CD4-positive, alpha-beta T cell (primary cell): ENCODE results near the gene RBM17. TPM values are rescaled to one million over a fixed set of nuclear protein-coding genes. Genes with fewer than 3 reads are reported as not detected.

Source experiments
- ATAC-seq: fragments of 200-7000 bp; cut with Tn5 transposase; one replicate; pipeline ENCODE4 v1.10.0; 2022; ENCODE audit warnings: mild to moderate bottlenecking; ENCODE audit not compliant: poor library complexity
- CTCF ChIA-PET: fragments of 350-600 bp; sonication (Branson Sonifier 250); formaldehyde crosslinking; loops from one replicate; lab custom pipeline; 2021; ENCODE audit warnings: antibody characterized with exemption, inconsistent platforms; lab: Charles Lee
- POLR2A ChIA-PET: fragments of 350-600 bp; sonication (Branson Sonifier 250); formaldehyde crosslinking; loops from one replicate; lab custom pipeline; 2021; ENCODE audit warnings: antibody characterized with exemption, inconsistent platforms; lab: Charles Lee
- DNase-seq, 14 experiments: peaks; one replicate each; pipeline ENCODE4 v3.0.0-alpha.2; 2013 to 2020; ENCODE audit warnings: mixed read lengths in 2 of 14
- H3K27ac ChIP-seq, 2 donors: one replicate each; pipeline versions ENCODE4 v1.5.1 to v1.7.0; 2013; ENCODE audit warnings: low read length in 2 of 2, low read depth in 1 of 2, mild to moderate bottlenecking in 1 of 2
- H3K27me3 ChIP-seq, 2 experiments: 1 replicate in 1 of 2; 2 replicates in 1 of 2; pipeline versions ENCODE4 v1.6.1 to v1.7.0; 2013; ENCODE audit warnings: low read length in 2 of 2, control low read depth in 1 of 2, mild to moderate bottlenecking in 1 of 2, moderate library complexity in 1 of 2; ENCODE audit not compliant: insufficient read depth in 2 of 2, control insufficient read depth in 1 of 2
- H3K36me3 ChIP-seq: one replicate; pipeline ENCODE4 v1.6.1; 2013; ENCODE audit warnings: low read length, control low read depth; ENCODE audit not compliant: insufficient read depth
- H3K4me1 ChIP-seq: one replicate; pipeline ENCODE4 v1.6.1; 2013; ENCODE audit warnings: low read length, control low read depth; ENCODE audit not compliant: insufficient read depth
- H3K4me3 ChIP-seq: one replicate; pipeline ENCODE4 v1.5.1; 2013; ENCODE audit warnings: mild to moderate bottlenecking, low read length, moderate library complexity
- H3K9me3 ChIP-seq, 2 experiments: 1 replicate in 1 of 2; 2 replicates in 1 of 2; pipeline versions ENCODE4 v1.6.1 to v1.7.0; 2013; ENCODE audit warnings: low read length in 2 of 2, mild to moderate bottlenecking in 2 of 2, control low read depth in 1 of 2, moderate library complexity in 1 of 2; ENCODE audit not compliant: control insufficient read depth in 1 of 2, insufficient read depth in 1 of 2
- H3K27ac Mint-ChIP-seq: one replicate; pipeline ENCODE4 v1.8.0; 2020; ENCODE audit warnings: mixed read lengths
- H3K27me3 Mint-ChIP-seq: one replicate; pipeline ENCODE4 v1.8.0; 2021; ENCODE audit warnings: mixed read lengths
- H3K36me3 Mint-ChIP-seq: one replicate; pipeline ENCODE4 v1.8.0; 2021; ENCODE audit warnings: low read depth, mixed read lengths
- H3K4me1 Mint-ChIP-seq: one replicate; pipeline ENCODE4 v1.8.0; 2021; ENCODE audit warnings: low read depth, mixed read lengths
- H3K4me3 Mint-ChIP-seq: one replicate; pipeline ENCODE4 v1.8.0; 2020; ENCODE audit warnings: mild to moderate bottlenecking, mixed read lengths
- H3K9me3 Mint-ChIP-seq: one replicate; pipeline ENCODE4 v1.8.0; 2020; ENCODE audit warnings: mixed read lengths
- CTCF ChIP-seq: fragments of 200-600 bp; IDR thresholded peaks from one replicate; pipeline ENCODE4 v1.8.0; 2022; ENCODE audit warnings: antibody characterized with exemption, mild to moderate bottlenecking
- intact Hi-C, 2 experiments: fragments of 100-400 bp; cut with DNase I in 1 of 2; cut with micrococcal nuclease in 1 of 2; formaldehyde crosslinking; loops; one replicate each; pipeline versions ENCODE4 v1.15.1 to v1.9.0; 2023 to 2025; cut with DNase I, micrococcal nuclease
- total RNA-seq, 174 experiments: library from RNA in 2 of 174; stranded (reverse) in 2 of 174; gene quantifications; one replicate each; pipeline ENCODE4 v1.2.3 and lab custom pipeline; 2021 to 2026

Gene RBM17
- total RNA-seq, 2 experiments from 2014 or later = 143 to 150 TPM

DNA sequence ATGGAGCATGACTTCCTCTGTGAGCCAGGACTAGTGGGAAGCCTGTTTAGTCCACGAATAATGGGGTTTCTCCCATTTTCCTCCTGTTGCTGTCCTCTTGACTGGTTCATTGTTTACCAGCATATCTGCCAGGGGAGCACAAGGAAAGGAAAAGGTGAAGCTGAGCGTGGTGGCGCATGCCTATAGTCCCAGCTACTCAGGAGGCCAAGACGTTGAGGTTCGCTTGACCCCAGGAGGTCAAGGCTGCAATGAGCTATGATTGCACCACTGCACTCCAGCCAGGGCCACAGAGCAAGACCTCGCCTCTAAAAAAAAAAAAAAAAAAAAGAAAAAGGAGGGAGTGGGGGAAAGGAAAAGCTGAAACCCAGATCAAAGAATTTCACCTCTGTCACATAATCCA lies 20.8 kb upstream of the RBM17 start:
- Mint-ChIP-seq H3K4me3 (peak overlapping the region; percentile 75), H3K4me1 (peaks cover 82% of the 10 kb centered on the region), H3K27me3 (no peaks in the 10 kb centered on the region), H3K27ac (peak overlapping the region; percentile 84), H3K9me3 (no peaks in the 10 kb centered on the region), H3K36me3 (no peaks in the 10 kb centered on the region)
- ChIA-PET POLR2A (interaction anchor here (1.0 to 7.4 kb wide), 8 partner anchors 10 to 54 kb away, joined by 4 to 73 read pairs (median 6); no protein-coding TSS in a partner anchor), CTCF (interaction anchor here (0.7 to 3.9 kb wide), 4 partner anchors 18 to 53 kb away, joined by 3 to 20 read pairs (median 4); no protein-coding TSS in a partner anchor)
- H3K36me3 ChIP-seq = no peaks in the 10 kb centered on the region
- no peak for DNase-seq
- no peak for ATAC-seq
- H3K27me3 ChIP-seq = no peaks in the 10 kb centered on the region
- peak overlapping the region; percentile 29 for H3K4me3 ChIP-seq
- no peaks in the 10 kb centered on the region for H3K9me3 ChIP-seq
- no peak overlapping the region for H3K27ac ChIP-seq
- peaks cover 64% of the 10 kb centered on the region for H3K4me1 ChIP-seq
- no peak for TF ChIP-seq CTCF
- intact Hi-C loops = loop anchor here in 1 of 2 experiments (2.0 kb wide), 2 partner anchors 15 kb away; no protein-coding TSS in a partner anchor

DNA sequence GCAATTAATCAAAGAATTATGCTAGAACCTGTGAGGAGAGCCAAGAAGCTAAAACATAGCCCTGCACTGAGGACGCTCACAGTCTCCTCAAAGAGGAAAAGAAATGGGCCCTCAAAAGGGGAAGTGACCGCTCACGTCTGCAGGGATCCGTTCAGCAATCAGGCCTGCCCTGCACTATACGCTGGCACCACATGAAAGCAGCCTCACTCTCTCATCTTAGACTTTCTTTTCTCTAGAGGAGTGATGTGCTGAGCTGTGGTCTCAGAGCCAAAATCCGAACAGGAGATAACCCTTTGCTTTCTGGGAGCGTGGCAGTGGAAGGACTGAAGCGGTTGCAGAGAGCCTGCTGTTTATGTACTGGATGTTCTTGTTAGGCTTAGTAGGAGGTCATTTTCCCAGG lies 20.4 kb upstream of the RBM17 start:
- no peaks in the 10 kb centered on the region for H3K36me3 Mint-ChIP-seq
- H3K27me3 Mint-ChIP-seq = no peaks in the 10 kb centered on the region
- Histone ChIP-seq H3K36me3 (no peaks in the 10 kb centered on the region), H3K27ac (peak overlapping the region in 1 of 2 donors; percentile 44), H3K4me1 (peaks cover 63% of the 10 kb centered on the region), H3K27me3 (no peaks in the 10 kb centered on the region), H3K9me3 (no peaks in the 10 kb centered on the region), H3K4me3 (peak overlapping the region; percentile 29)
- H3K27ac Mint-ChIP-seq = peak overlapping the region; percentile 84
- intact Hi-C loops = loop anchor here in 1 of 2 experiments (2.0 kb wide), 2 partner anchors 14 to 16 kb away; no protein-coding TSS in a partner anchor
- ATAC-seq (peak; percentile 82), DNase-seq (peak in 9 of 14 experiments; percentile 14 to 76 (median 47))
- H3K4me1 Mint-ChIP-seq = peaks cover 84% of the 10 kb centered on the region
- H3K9me3 Mint-ChIP-seq = no peaks in the 10 kb centered on the region
- POLR2A ChIA-PET = interaction anchor here (1.0 to 7.4 kb wide), 7 partner anchors 10 to 55 kb away, joined by 4 to 73 read pairs (median 7); no protein-coding TSS in a partner anchor
- no peak for TF ChIP-seq CTCF
- CTCF ChIA-PET = interaction anchor here (0.7 to 3.9 kb wide), 4 partner anchors 18 to 54 kb away, joined by 3 to 20 read pairs (median 4); no protein-coding TSS in a partner anchor
- H3K4me3 Mint-ChIP-seq = peak overlapping the region; percentile 75

DNA sequence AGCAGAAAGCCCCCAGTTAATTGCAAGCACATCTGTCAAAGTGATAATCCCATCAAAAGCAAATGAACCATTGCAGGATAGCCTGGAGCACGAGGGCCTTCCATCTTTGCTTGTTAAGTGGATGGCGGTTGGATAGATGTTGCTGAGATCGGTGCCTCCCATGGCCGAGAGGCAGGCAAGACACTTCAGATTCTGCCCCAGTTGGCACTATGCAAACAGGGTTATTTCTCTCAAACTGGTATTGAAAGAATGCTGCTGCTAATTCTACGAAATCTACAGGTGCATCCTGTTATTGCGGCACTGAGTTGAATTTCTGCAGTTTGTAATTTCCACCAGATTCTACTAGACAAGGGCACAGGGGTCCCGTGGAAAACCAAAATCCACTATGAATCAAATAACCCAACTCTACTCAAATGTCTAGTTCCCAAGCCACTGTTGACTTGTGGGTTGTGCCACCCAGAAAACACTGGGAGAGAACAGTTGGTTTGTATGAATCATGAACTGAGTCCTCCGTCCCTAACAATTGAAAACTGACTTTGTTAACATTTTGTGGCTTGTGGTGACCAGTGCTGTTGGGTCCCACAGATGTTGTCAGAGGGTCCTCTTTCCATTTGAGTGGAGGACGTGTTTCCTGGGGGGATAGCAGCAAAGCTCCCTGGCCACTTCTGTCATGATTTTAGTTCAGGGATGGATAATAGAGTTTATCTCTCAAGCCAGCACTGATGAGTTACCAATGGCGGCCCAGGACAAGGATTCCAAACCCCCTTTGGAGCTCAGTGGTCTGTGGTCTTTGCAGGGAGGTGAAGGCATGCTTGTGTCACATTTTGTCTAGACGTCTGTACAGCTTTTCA lies 19.5 kb upstream of the RBM17 start:
- Histone ChIP-seq H3K27ac (peak overlapping the region in 1 of 2 donors; percentile 44), H3K4me1 (peaks cover 63% of the 10 kb centered on the region), H3K4me3 (peak overlapping the region; percentile 29), H3K27me3 (no peaks in the 10 kb centered on the region), H3K36me3 (no peaks in the 10 kb centered on the region), H3K9me3 (no peaks in the 10 kb centered on the region)
- DNase-seq = peak in 4 of 14 experiments; percentile 20 to 59 (median 54)
- intact Hi-C loops = loop anchor here in 1 of 2 experiments (2.0 kb wide), 2 partner anchors 13 to 17 kb away; no protein-coding TSS in a partner anchor
- ChIA-PET POLR2A (interaction anchor here (0.6 to 7.4 kb wide), 8 partner anchors 11 to 206 kb away, joined by 3 to 73 read pairs (median 6); no protein-coding TSS in a partner anchor), CTCF (interaction anchor here (1.3 to 5.1 kb wide), 4 partner anchors 17 to 55 kb away, joined by 4 to 36 read pairs (median 12); no protein-coding TSS in a partner anchor)
- Mint-ChIP-seq H3K4me1 (peaks cover 87% of the 10 kb centered on the region), H3K36me3 (no peaks in the 10 kb centered on the region), H3K27ac (peak overlapping the region; percentile 84), H3K4me3 (peak overlapping the region; percentile 75), H3K9me3 (no peaks in the 10 kb centered on the region), H3K27me3 (no peaks in the 10 kb centered on the region)
- TF ChIP-seq CTCF = no peak
- peak; percentile 57 for ATAC-seq
